NCI-H2196 (cell line): Measurements from ENCODE around the gene CTDSPL.

ENCODE experiments used
- DNase-seq: peaks from one replicate; lab custom pipeline; 2025; ENCODE audit not compliant: unreplicated experiment; lab: John Stamatoyannopoulos, UW

The CTDSPL gene

DNA sequence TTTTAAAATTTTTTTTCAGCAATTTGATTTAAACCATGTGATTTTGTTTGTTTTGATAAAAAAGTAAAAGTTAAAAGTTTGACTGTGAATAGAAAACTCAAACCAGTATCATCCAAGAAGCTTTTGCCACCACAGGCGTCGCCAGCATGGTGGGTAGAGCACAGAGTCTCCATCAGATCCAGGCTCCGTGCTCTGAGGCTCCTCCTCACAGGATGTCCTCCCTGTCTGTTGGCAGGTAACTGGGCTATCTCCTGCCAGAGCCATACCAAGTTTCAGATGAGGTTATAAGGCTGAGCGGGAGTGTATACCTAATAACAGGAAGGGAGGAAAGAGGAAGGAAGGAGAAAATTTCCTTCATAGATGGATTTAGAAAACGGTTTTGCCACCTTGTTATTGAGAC lies 28.8 kb downstream of the CTDSPL start:
- DNase-seq: no peak

GRCh38 chr3:37891227-37891626 lies 29.5 kb downstream of the CTDSPL start:
- no peak for DNase-seq

DNA sequence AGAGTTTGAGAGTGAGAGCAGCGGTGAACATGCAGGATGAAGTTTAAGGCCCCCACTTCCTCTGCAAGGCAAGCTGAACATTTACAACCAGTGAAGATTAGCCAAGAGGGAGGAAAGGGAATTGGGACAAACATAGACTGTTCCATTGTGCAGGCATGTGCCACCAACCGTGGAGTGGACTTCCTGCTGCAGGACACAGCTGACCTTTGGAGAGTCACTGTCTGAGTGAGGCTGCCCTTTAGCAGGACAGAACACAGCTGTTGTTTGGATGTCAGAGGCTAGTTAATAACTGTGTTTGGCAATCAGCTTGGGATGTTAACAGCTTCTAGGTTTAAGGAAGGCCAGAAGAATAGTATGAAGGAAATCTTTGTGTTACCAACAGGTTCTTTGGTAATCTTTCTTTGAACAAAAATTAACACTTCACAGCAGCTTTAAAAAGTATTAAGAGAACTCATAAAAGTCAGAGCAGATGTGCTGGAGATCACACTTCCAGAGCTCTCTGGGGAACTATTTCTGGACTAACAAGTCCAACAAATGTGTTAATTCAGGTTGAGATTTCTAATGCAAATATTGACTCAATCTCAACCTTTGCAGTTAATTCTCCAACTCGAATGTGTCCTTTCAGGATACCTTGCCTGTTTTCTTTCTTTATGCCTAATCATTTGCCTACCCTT lies 31.4 kb downstream of the CTDSPL start:
- DNase-seq: no peak

GRCh38 chr3:37896827-37897226 lies 35.1 kb downstream of the CTDSPL start:
- DNase-seq: no peak

- DNase-seq: no peak
Observed at GRCh38 chr3:37897763-37898162, 36.1 kb downstream of the CTDSPL start.

DNA sequence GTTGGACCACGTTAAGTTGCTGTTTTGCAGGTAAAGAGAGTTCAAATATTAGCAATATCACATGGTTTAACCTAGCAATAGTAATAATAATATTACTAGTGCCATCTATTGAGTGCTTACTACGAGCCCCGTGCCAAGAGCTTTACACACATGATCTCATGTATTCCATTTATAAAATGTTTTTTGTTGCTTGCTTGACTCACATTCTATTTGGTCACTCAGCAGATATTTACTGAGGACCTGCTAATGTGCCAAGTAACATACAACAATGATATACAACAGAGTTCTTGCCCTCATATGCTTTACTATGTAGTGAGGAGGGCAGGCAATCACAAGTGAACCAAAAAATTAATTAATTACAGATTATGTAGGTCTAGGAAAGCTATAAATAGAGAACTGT lies 36.7 kb downstream of the CTDSPL start:
- no peak for DNase-seq

- no peak for DNase-seq
Observed at GRCh38 chr3:37899101-37899707, 37.5 kb downstream of the CTDSPL start.

- no peak for DNase-seq
Observed at GRCh38 chr3:37899711-37900306, 38.1 kb downstream of the CTDSPL start.

GRCh38 chr3:37901721-37902120 lies 40.0 kb downstream of the CTDSPL start:
- no peak for DNase-seq

DNA sequence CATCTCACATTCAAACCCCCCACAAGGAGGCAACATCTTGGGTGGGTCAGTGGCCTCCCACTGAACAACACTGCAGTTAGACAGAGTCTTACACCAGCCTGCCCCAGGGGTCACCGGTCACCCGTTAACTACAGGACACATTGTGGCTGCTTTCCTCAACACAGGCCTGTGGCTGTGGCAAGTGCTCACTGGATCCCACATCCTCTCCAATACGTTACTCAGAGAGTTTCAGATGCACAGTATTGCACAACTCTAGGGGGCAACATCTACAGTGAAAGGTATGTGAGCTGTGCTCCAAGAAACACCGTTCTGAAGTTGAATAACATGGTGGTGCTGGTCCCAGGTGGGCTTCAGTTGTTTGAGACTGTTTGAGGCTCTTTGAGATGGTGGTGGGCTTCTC lies 41.0 kb downstream of the CTDSPL start:
- no peak for DNase-seq

DNA sequence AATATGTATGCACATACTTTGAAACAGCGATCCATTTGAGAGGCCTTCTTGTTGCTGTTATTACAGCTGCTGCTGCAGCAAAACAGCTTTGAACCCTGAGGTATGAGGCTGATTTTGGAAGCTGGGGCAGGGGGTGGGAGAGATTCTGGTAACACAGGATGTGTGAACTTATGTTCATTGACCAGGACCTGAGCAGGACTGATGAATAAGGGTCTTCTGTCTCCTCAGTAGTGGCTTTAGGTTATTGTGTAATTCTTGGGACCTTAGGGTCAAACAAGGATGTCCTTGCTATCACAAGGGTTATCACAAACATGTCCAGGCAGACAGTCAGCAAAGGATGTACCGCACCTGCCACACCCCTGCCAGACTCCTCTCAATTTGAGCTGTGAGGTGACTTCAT lies 41.6 kb downstream of the CTDSPL start:
- DNase-seq: no peak

DNA sequence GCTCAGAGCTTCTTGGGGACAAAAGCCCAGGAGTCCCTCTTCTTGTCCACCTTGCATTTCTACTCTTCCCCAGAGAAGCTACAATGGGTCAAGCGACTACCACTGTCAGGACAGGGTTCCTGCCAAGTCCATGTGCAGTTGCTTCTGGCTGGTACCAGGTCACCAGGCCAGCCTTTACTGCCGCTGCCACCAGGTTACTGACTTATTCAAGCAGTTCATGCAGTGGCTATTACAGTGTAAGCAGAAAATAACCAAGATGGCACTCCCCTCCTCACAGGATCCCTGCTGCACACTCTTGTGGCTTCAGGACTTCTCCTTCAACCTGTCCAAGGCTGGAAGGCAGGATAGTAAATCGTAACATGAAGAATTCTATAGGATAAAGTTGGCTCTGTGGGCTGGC lies 42.1 kb downstream of the CTDSPL start:
- DNase-seq: no peak

- DNase-seq: no peak
Observed at GRCh38 chr3:37904601-37905000, 42.9 kb downstream of the CTDSPL start.

DNA sequence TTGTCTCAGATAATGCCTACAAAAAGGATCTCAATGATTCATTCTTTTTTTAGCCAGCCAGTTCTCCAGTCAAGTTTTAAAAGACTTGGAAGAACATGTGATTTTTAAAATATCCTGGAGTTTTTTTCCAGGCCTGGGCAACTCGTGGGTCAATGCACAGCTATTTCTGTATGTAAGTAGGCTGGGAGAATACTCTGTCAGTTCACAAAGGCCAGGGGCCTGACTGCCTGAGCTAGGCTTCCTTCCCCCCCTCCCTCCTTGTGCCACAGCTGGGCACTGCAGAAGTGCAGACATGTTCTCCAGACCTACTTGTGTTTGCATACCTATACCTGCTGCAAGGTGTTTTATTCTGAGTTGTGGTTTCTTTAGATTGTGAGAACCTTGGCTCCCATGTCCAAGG lies 43.7 kb downstream of the CTDSPL start:
- no peak for DNase-seq

DNA sequence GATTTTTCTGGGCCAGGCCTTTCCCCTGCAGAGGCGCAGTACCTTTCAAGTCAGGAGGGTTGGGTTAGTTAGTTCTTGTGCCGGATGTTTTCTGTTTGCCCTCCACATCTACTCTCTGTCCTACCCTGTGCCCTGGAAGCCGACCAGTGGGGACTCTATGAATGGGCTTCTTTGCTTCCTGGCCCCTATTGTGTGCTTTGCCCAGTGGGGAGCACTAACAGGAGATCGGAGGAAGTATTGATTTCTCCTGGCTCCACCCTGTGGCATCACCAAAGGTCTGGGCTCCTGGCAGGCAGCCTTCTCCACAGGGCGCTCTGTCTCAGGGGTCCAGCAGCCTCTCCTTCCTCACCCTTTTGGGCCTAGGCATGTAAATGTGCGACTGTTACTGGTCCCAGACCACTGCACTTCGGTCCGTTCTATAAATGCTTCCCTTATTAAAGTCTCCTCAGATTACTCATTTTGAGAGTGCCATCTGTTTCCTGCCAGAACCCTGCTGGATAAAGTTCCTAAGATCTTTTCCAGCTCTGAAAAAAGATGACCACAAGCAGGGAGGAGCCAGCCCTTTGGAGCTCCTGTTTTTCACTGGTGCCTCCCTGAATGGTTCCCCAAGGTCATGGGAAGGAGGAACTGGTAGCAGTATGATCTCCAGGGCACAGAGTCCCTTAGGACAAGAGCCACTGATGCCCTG lies 44.5 kb downstream of the CTDSPL start:
- DNase-seq: no peak

DNA sequence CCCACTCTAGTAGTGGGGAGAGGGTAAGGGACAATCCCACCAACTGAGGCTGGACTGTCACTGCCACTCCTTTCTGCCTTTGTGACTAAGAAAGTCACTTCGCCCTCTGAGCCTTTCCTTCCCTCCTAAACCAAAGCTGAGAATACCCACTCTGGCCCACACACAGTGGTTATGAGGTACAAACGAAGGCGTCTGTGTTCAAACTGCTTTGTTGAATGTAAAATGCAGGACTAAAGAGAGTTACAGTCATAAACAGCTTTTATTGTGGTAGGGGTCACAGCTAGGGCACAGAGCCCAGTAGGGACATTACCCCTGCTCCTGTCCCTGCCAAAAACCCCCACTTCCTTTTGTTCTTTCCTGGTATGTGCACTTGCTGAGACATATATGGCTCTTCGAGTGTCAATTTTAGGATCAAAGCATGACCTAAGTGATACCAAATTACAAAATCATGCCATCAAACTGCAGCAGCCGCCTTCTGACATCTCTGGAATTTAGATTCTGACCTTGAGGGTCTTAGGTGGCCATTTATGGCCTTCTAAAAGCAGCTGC lies 45.1 kb downstream of the CTDSPL start:
- DNase-seq: no peak

DNA sequence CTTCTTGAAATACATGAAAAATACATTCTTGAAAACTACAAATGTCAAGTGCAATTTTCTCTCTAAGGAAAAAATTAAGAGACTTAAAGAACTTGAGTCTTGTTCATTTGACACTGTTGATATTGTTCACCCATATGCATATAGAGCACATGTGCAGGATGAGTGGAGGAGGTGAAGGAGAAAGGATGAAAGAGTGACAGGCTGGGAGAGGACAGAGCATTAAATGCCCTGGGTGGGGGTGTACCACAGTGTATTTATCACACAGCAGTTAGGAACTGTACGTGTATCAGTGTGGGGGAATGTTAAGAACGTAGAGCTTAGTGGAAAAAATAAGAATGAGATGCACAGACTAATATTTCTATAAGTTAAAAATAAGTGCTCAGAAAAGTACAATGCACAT lies 45.7 kb downstream of the CTDSPL start:
- no peak for DNase-seq

DNA sequence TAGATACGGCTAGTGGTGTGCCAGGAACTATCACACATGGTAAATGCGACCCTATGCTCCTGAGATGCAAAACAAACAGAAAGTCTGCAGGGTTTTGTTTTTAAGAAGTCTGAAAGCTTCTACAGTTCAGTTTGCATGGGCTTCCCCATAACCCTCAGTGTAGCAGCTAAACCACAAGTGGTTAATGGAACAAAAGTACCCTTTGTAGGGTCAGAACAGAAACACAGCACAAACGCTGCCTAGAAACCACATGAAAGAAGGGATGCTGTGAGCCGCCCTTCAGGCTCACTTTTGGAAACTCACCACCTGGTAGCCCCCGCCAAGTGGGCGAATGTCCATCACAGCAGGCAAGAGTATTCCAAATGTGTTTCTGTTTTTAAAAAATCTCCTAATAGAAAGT lies 46.2 kb downstream of the CTDSPL start:
- DNase-seq: no peak

DNA sequence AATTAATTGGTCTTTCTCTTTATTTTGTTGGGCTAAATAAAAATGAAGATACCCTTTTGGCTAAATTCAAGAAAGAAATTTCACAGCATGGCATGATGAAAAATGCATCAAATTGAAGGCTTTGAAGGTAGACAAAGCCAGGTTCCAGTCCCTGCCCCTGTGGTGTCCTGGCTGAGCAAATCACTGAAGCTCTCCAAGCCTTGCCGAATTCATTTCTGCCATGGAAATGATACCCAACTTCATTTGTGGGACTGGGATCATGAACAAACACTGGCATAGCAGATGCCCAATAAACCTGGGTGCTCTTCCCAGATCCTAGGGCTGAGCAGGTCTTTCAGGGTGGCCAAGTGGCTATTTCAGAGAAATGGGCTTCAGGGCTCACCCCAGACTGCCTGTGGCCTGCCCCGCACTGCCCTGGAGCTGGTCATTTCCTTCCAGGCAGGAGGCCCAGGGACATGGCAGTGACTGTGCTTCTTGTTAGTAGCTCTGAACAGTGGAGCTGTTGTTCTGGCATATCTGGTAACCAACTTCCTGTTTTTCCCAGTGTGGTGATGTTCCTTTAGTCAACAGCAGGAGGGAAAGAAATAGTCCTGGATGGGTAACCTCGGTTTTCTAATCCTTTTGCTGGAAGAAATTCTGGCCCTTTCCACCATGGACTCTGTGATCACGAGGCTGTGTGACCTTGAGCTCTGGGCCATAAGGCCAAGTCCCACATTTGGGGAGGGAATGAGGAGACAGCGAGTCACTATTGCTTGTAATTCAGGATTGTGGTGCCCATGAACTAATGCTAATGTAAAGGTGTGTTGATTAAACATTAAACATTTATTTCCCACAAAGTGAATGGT lies 47.6 kb downstream of the CTDSPL start:
- DNase-seq: no peak

DNA sequence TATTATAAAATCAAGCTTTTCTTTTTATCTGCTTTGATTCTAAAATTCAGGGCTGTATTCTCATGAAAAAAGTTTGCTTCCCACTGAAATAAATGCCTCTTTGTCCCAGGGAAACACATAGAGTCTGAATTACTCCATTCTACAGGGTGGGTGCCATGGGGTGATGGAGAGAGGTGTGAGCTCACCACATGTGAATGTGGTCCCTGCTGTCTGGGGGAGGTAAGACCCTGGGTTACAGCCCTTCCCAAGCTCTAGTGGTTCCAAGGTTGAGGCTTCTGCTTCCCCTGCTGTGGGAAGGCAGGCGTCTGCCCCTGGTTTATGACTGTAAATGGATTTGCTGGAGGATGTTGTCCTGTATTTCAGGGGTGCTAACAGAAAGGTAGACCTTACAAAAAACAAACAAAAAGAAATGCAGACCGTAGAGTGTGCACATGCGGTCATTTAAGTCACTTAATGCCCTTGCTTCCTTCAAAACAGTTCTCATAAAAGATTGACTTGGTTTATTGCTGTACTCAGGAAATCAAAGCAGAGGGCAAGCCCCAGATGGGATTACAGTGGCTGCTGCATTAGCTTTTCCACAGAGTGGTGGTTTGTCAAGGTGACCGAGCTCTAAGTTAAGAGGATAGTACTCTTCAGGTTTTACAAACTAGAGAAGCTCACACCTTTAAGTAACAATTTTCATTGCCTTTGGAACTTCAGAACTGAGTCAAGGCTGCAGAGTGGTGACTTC lies 49.2 kb downstream of the CTDSPL start:
- DNase-seq: no peak
